ENCODE measurements around the gene NLRP14.

NLRP14 gene

GRCh38 chr11:7020183-7020917, at the start of gene NLRP14, which contains the start of gene ZNF214:
Gene NLRP14, plus strand, starts transcription at chr11:7020479. Its CDS starts 18,108 bp downstream, at chr11:7038587.
Gene ZNF214, minus strand, starts transcription at chr11:7020346. Its CDS starts 17,511 bp downstream, at chr11:7002835.
- no peak for DNase-seq (ENCODE audit: low spot score)

- no peak for DNase-seq (ENCODE audit: low spot score)
Measured at GRCh38 chr11:6979365-6979764, 40.9 kb upstream of the NLRP14 start.

GRCh38 chr11:6986487-6986886, 33.8 kb upstream of the NLRP14 start:
- no peak for DNase-seq (ENCODE audit: low spot score)

- DNase-seq (ENCODE audit: low spot score), result no peak
Measured at GRCh38 chr11:6988506-6988905, 31.8 kb upstream of the NLRP14 start.

GRCh38 chr11:6991227-6991626, 29.1 kb upstream of the NLRP14 start:
- no peak for DNase-seq (ENCODE audit: low spot score)

- DNase-seq (ENCODE audit: low spot score), result no peak
Measured at GRCh38 chr11:6992026-6992425, 28.3 kb upstream of the NLRP14 start.

- DNase-seq (ENCODE audit: low spot score), result no peak
Measured at GRCh38 chr11:6992457-6993417, 27.5 kb upstream of the NLRP14 start.

GRCh38 chr11:6995703-6996102, 24.6 kb upstream of the NLRP14 start:
- no peak for DNase-seq (ENCODE audit: low spot score)

GRCh38 chr11:7004482-7004881, 15.8 kb upstream of the NLRP14 start:
- no peak for DNase-seq (ENCODE audit: low spot score)

GRCh38 chr11:7014118-7014517, 6.2 kb upstream of the NLRP14 start:
- no peak for DNase-seq (ENCODE audit: low spot score)

- no peak for DNase-seq (ENCODE audit: low spot score)
Measured at GRCh38 chr11:7016011-7016410, 4.3 kb upstream of the NLRP14 start.

- no peak for DNase-seq (ENCODE audit: low spot score)
Measured at GRCh38 chr11:7019500-7020182, 638 bp upstream of the NLRP14 start.

GRCh38 chr11:7021318-7021717, 1.0 kb downstream of the NLRP14 start:
- no peak for DNase-seq (ENCODE audit: low spot score)

- DNase-seq (ENCODE audit: low spot score), result no peak
Measured at GRCh38 chr11:7028141-7028540, 7.9 kb downstream of the NLRP14 start.

- no peak for DNase-seq (ENCODE audit: low spot score)
Measured at GRCh38 chr11:7030836-7031235, 10.6 kb downstream of the NLRP14 start.

GRCh38 chr11:7031471-7031871, 11.2 kb downstream of the NLRP14 start:
- no peak for DNase-seq (ENCODE audit: low spot score)

GRCh38 chr11:7032692-7033091, 12.4 kb downstream of the NLRP14 start:
- no peak for DNase-seq (ENCODE audit: low spot score)

- DNase-seq (ENCODE audit: low spot score), result no peak
Measured at GRCh38 chr11:7034019-7034418, 13.7 kb downstream of the NLRP14 start.

GRCh38 chr11:7046474-7047175, 26.3 kb downstream of the NLRP14 start:
- DNase-seq (ENCODE audit: low spot score), result no peak

GRCh38 chr11:7050191-7050590, 29.9 kb downstream of the NLRP14 start:
- DNase-seq (ENCODE audit: low spot score), result no peak

GRCh38 chr11:7056828-7057513, 36.7 kb downstream of the NLRP14 start:
- no peak for DNase-seq (ENCODE audit: low spot score)

Measured in activated CD4-positive, alpha-beta T cell treated with anti-CD3 and anti-CD28 coated beads, Interleukin-2, Interleukin-4, amounts not matched to agents 100 ng/mL and 50 ng/mL, durations not matched to agents 16 hours and 8 hours (primary cell).